Left ventricle myocardium inferior (tissue), 1 donor: Measurements from ENCODE around the gene SLC38A6. TPM values are rescaled to one million over a fixed set of nuclear protein-coding genes. Genes with fewer than 3 reads are reported as not detected.

Experiments used
- DNase-seq: peaks from one replicate; pipeline ENCODE4 v3.0.0-alpha.2; 2020
- H3K27ac ChIP-seq: fragments of 200-600 bp; replicated peaks from 2 replicates; pipeline ENCODE4 v1.8.0; 2021
- H3K27me3 ChIP-seq: fragments of 200-600 bp; 2 replicates; pipeline ENCODE4 v1.8.0; 2021; ENCODE audit warnings: low read depth
- H3K36me3 ChIP-seq: fragments of 200-600 bp; 2 replicates; pipeline ENCODE4 v1.8.0; 2021
- H3K4me1 ChIP-seq: fragments of 200-600 bp; 2 replicates; pipeline ENCODE4 v1.8.0; 2021
- H3K4me3 ChIP-seq: fragments of 200-600 bp; 2 replicates; pipeline ENCODE4 v1.8.0; 2021; ENCODE audit warnings: mild to moderate bottlenecking, moderate library complexity
- H3K9me3 ChIP-seq: fragments of 200-600 bp; replicated peaks from 2 replicates; pipeline ENCODE4 v1.8.0; 2021
- CTCF ChIP-seq: fragments of 200-600 bp; IDR thresholded peaks from 2 replicates; pipeline ENCODE4 v1.8.0; 2021; ENCODE audit warnings: antibody characterized with exemption, mild to moderate bottlenecking, borderline replicate concordance
- intact Hi-C: fragments of 100-400 bp; cut with micrococcal nuclease; formaldehyde crosslinking; loops from one replicate; pipeline ENCODE4 v1.11.0; 2022
- total RNA-seq: library from RNA; stranded (reverse); fragmentation: NEBNext Ultra II Directional; extraction: Animal tissue kit (Norgen Biotek cat#: 25700); gene quantifications from one replicate; pipeline ENCODE4 v1.2.1, GENCODE V29; 2021
- donor health status: DM: no; HTN: yes; CAD: no; lungs with severe emphysema.

SLC38A6 gene
- total RNA-seq, 1 donor from 2014 or later: 6.3 TPM

- no peaks in the 10 kb centered on the region for H3K27me3 ChIP-seq
- H3K4me1 ChIP-seq: no peaks in the 10 kb centered on the region
- no peak for TF ChIP-seq CTCF
- DNase-seq: no peak
- H3K27ac ChIP-seq: no peak overlapping the region
- H3K9me3 ChIP-seq: peaks cover 15% of the 10 kb centered on the region
- no peaks in the 10 kb centered on the region for H3K36me3 ChIP-seq
- H3K4me3 ChIP-seq: no peak overlapping the region
- intact Hi-C loops: no loop called here
These were observed 17.3 kb upstream of the SLC38A6 start for GRCh38 chr14:60963761-60964160.

GRCh38 chr14:60964904-60965303 lies 16.1 kb upstream of the SLC38A6 start:
- no peak overlapping the region for H3K4me3 ChIP-seq
- intact Hi-C loops: no loop called here
- H3K4me1 ChIP-seq: no peaks in the 10 kb centered on the region
- no peaks in the 10 kb centered on the region for H3K27me3 ChIP-seq
- H3K36me3 ChIP-seq: no peaks in the 10 kb centered on the region
- no peak overlapping the region for H3K27ac ChIP-seq
- TF ChIP-seq CTCF: no peak
- peaks cover 3% of the 10 kb centered on the region for H3K9me3 ChIP-seq
- no peak for DNase-seq

GRCh38 chr14:60965402-60965801 lies 15.6 kb upstream of the SLC38A6 start:
- no peaks in the 10 kb centered on the region for H3K27me3 ChIP-seq
- intact Hi-C loops: no loop called here
- H3K4me1 ChIP-seq: no peaks in the 10 kb centered on the region
- TF ChIP-seq CTCF: no peak
- no peak overlapping the region for H3K4me3 ChIP-seq
- H3K9me3 ChIP-seq: no peaks in the 10 kb centered on the region
- no peak for DNase-seq
- H3K27ac ChIP-seq: no peak overlapping the region
- H3K36me3 ChIP-seq: no peaks in the 10 kb centered on the region

- intact Hi-C loops: no loop called here
- Histone ChIP-seq H3K27ac (no peak overlapping the region), H3K9me3 (no peaks in the 10 kb centered on the region), H3K4me1 (no peaks in the 10 kb centered on the region), H3K36me3 (no peaks in the 10 kb centered on the region), H3K27me3 (no peaks in the 10 kb centered on the region), H3K4me3 (no peak overlapping the region)
- DNase-seq: no peak
- no peak for TF ChIP-seq CTCF
These were observed 12.9 kb upstream of the SLC38A6 start for GRCh38 chr14:60968099-60968498.

- H3K36me3 ChIP-seq: no peaks in the 10 kb centered on the region
- H3K9me3 ChIP-seq: no peaks in the 10 kb centered on the region
- intact Hi-C loops: no loop called here
- H3K4me3 ChIP-seq: no peak overlapping the region
- no peak for TF ChIP-seq CTCF
- H3K4me1 ChIP-seq: no peaks in the 10 kb centered on the region
- H3K27me3 ChIP-seq: no peaks in the 10 kb centered on the region
- no peak for DNase-seq
- H3K27ac ChIP-seq: no peak overlapping the region
These were observed 12.4 kb upstream of the SLC38A6 start for GRCh38 chr14:60968671-60969070.

- Histone ChIP-seq H3K4me3 (no peak overlapping the region), H3K27ac (no peak overlapping the region), H3K4me1 (peaks cover 5% of the 10 kb centered on the region), H3K9me3 (no peaks in the 10 kb centered on the region), H3K27me3 (no peaks in the 10 kb centered on the region), H3K36me3 (peaks cover 6% of the 10 kb centered on the region)
- intact Hi-C loops: no loop called here
- no peak for TF ChIP-seq CTCF
- no peak for DNase-seq
These were observed 10.9 kb upstream of the SLC38A6 start for GRCh38 chr14:60970146-60970545.
